K562 (cell line): Measurements from ENCODE around the gene STK26. TPM values are rescaled to one million over a fixed set of nuclear protein-coding genes. Genes with fewer than 3 reads are reported as not detected.

Experiments used
- ATAC-seq: fragments of 200-7000 bp; cut with Tn5 transposase; 3 replicates; pipeline ENCODE4 v1.9.1; 2020; ENCODE audit warnings: moderate library complexity
- BruUV-seq: library from RNA; stranded (reverse); fragments of 400-500 nt; replicated peaks from 2 replicates; lab custom pipeline; 2021; lab: Mats Ljungman, UMichigan
- CTCF ChIA-PET: fragments of 300-600 bp; formaldehyde crosslinking; extraction: SDS; loops from one replicate; lab custom pipeline; 2021; ENCODE audit warnings: low intra/inter-chr PET ratio; lab: Yijun Ruan, JAX
- POLR2A ChIA-PET: fragments of 300-600, 350-650 bp; sonication (Branson Sonifier 250); formaldehyde crosslinking; extraction: SDS; loops from one replicate; lab custom pipeline; 2021; ENCODE audit warnings: antibody characterized with exemption, inconsistent platforms; lab: Yijun Ruan, JAX
- DNase-seq, 4 experiments: peaks; one replicate each; pipeline versions ENCODE4 v3.0.0 to v3.0.0-alpha.2; 2011 to 2018; ENCODE audit warnings: low spot score in 3 of 4, mixed read lengths in 3 of 4; ENCODE audit errors: extremely low read depth in 1 of 4
- FAIRE-seq: peaks from 2 replicates; lab custom pipeline; 2011; peaks lifted over from hg19 to GRCh38; lab: Jason Lieb, UNC
- H2AFZ ChIP-seq: 2 replicates; pipeline ENCODE4 v1.6.0; 2011; ENCODE audit warnings: low read depth, low read length, control low read depth, inconsistent platforms
- H3K27ac ChIP-seq: fragments of 200-600 bp; 3 replicates; pipeline ENCODE4 v1.8.0; 2011; ENCODE audit warnings: low read depth, mild to moderate bottlenecking, control low read depth, inconsistent platforms, low read length, moderate library complexity, mixed read lengths; ENCODE audit errors: extremely low read depth
- H3K27me3 ChIP-seq, 2 experiments: fragments of 300-600 bp in 1 of 2; 2 replicates in 1 of 2; 3 replicates in 1 of 2; pipeline versions ENCODE4 v1.6.0 to v1.8.0; 2011; ENCODE audit warnings: inconsistent platforms in 2 of 2, low read length in 2 of 2, mild to moderate bottlenecking in 1 of 2, mixed read lengths in 1 of 2, moderate library complexity in 1 of 2; ENCODE audit not compliant: control insufficient read depth in 2 of 2, insufficient read depth in 2 of 2
- H3K36me3 ChIP-seq: fragments of 300-600 bp; 3 replicates; pipeline ENCODE4 v1.8.0; 2011; ENCODE audit warnings: mild to moderate bottlenecking, low read length, inconsistent platforms; ENCODE audit not compliant: control insufficient read depth, insufficient read depth
- H3K4me1 ChIP-seq, 2 experiments: fragments of 200-600 bp in 1 of 2; replicated peaks in 1 of 2; 2 replicates in 1 of 2; 3 replicates in 1 of 2; pipeline versions ENCODE4 v1.5.1 to v1.8.0; 2011; ENCODE audit warnings: inconsistent platforms in 2 of 2, low read length in 2 of 2, mild to moderate bottlenecking in 1 of 2, mixed read lengths in 1 of 2, moderate library complexity in 1 of 2; ENCODE audit not compliant: control insufficient read depth in 2 of 2, insufficient read depth in 2 of 2
- H3K4me2 ChIP-seq: 2 replicates; pipeline ENCODE4 v1.6.1; 2011; ENCODE audit warnings: low read length, control low read depth, inconsistent platforms, mixed read lengths; ENCODE audit not compliant: insufficient read depth
- H3K4me3 ChIP-seq: fragments of 200-600 bp; sonication (generic), shearing (Covaris generic); 2 replicates; pipeline ENCODE4 v1.5.1; 2016; ENCODE audit warnings: control low read depth, inconsistent platforms
- H3K79me2 ChIP-seq: fragments of 200-600 bp; 3 replicates; pipeline ENCODE4 v1.8.0; 2011; ENCODE audit warnings: low read length, inconsistent platforms; ENCODE audit not compliant: control insufficient read depth, insufficient read depth
- H3K9ac ChIP-seq, 2 experiments: 2 replicates each; pipeline versions ENCODE4 v1.6.0 to v1.6.1; 2011; ENCODE audit warnings: low read depth in 2 of 2, low read length in 2 of 2, control low read depth in 1 of 2, inconsistent platforms in 1 of 2, mild to moderate bottlenecking in 1 of 2, mixed read lengths in 1 of 2; ENCODE audit not compliant: insufficient read depth in 1 of 2
- H3K9me1 ChIP-seq: one replicate; pipeline ENCODE4 v1.6.0; 2011; ENCODE audit warnings: inconsistent platforms, mild to moderate bottlenecking, low read length, moderate library complexity; ENCODE audit not compliant: control insufficient read depth, insufficient read depth
- H3K9me3 ChIP-seq: replicated peaks from 2 replicates; pipeline ENCODE4 v1.5.1; 2011; ENCODE audit warnings: low read depth, low read length, inconsistent platforms; ENCODE audit not compliant: control insufficient read depth, insufficient read depth
- H4K20me1 ChIP-seq: replicated peaks from 2 replicates; pipeline ENCODE4 v1.6.1; 2011; ENCODE audit warnings: low read length, inconsistent platforms, mixed read lengths; ENCODE audit not compliant: control insufficient read depth, insufficient read depth
- COPS2 ChIP-seq: fragments of 450-650 bp; conservative IDR thresholded peaks from 2 replicates; pipeline ENCODE4 v1.6.1; 2016; ENCODE audit warnings: mild to moderate bottlenecking, moderate library complexity
- HEY1 ChIP-seq: fragments of 250-450 bp; sonication (Bioruptor Pico); IDR thresholded peaks from 2 replicates; pipeline ENCODE4 v1.5.0; 2020; ENCODE audit warnings: mild to moderate bottlenecking, moderate library complexity, borderline replicate concordance
- KAT7 ChIP-seq: sonication (generic); formaldehyde crosslinking; IDR thresholded peaks from 2 replicates; pipeline ENCODE4 v1.8.0; 2022; ENCODE audit warnings: missing genetic modification reagents, mild to moderate bottlenecking, borderline replicate concordance
- SMAD1 ChIP-seq: fragments of 150-350 bp; IDR thresholded peaks from 2 replicates; pipeline ENCODE4 v1.6.1; 2014; ENCODE audit warnings: low read length, low read depth; ENCODE audit not compliant: partially characterized antibody
- TSC22D4 ChIP-seq: fragments of 450-650 bp; IDR thresholded peaks from 2 replicates; pipeline ENCODE4 v1.6.1; 2016; ENCODE audit warnings: missing genetic modification characterization, missing biosample characterization, control low read depth
- ZNF232 ChIP-seq: sonication (generic); formaldehyde crosslinking; IDR thresholded peaks from 2 replicates; pipeline ENCODE4 v1.8.0; 2022; ENCODE audit warnings: mild to moderate bottlenecking, missing genetic modification reagents
- ZNF354B ChIP-seq: fragments of 250-450 bp; sonication (Bioruptor Pico); IDR thresholded peaks from 2 replicates; pipeline ENCODE4 v1.4.0; 2020
- ZNF830 ChIP-seq: fragments of 250-450 bp; sonication (Bioruptor Pico); IDR thresholded peaks from 2 replicates; pipeline ENCODE4 v1.5.0; 2021; ENCODE audit warnings: mild to moderate bottlenecking
- in situ Hi-C: fragments of 300-500 bp; cut with MboI; formaldehyde crosslinking; loops from 4 replicates; pipeline ENCODE4 v1.15.0; 2018; ENCODE audit warnings: inconsistent platforms, mixed read lengths
- intact Hi-C: fragments of 100-400 bp; cut with micrococcal nuclease; formaldehyde crosslinking; loops from 2 replicates; pipeline ENCODE4 v1.14.2; 2022
- polyA plus RNA-seq, 8 experiments: library from polyadenylated mRNA; depleted of rRNA in 4 of 8; stranded (reverse) in 5 of 8; unstranded in 3 of 8; fragments of >200 nt; fragmentation: Nextera tagmentation in 2 of 8; fragmentation: Illumina TruSeq in 1 of 8; extraction: Ambion mirVana in 2 of 8; extraction: Trizol in 1 of 8; gene quantifications; 2 replicates each; pipeline versions ENCODE4 v1.2.1 to v1.2.3, GENCODE V29; 2011 to 2014; ENCODE audit warnings: inconsistent platforms in 1 of 8, missing spikeins in 1 of 8
- total RNA-seq, 7 experiments: library from RNA; depleted of rRNA in 6 of 7; stranded (reverse); fragments of >200 nt in 6 of 7; fragmentation: Illumina TruSeq in 2 of 7; extraction: Trizol in 2 of 7; gene quantifications; 2 replicates each; pipeline versions ENCODE4 v1.2.1 to v1.2.3, GENCODE V29; 2011 to 2021; ENCODE audit warnings: low replicate concordance in 1 of 7
- TF ChIP-seq, protein P1 (sequence below): sonication (generic); formaldehyde crosslinking; IDR thresholded peaks from 2 replicates; pipeline ENCODE4 v1.9.0; 2022; ENCODE audit warnings: mild to moderate bottlenecking, missing genetic modification reagents
- TF ChIP-seq, protein P2 (sequence below), 2 experiments: fragments of 450-650 bp in 1 of 2; sonication (generic) in 1 of 2; formaldehyde crosslinking; conservative IDR thresholded peaks; 2 replicates each; pipeline versions ENCODE4 v1.4.0 to v1.8.1; 2020 to 2022; ENCODE audit warnings: mild to moderate bottlenecking in 1 of 2, missing genetic modification reagents in 1 of 2

Gene STK26
- total and polyA plus RNA-seq, 9 of the 15 experiments (the other 6 are each of a cell fraction or from before 2014, with no cell fraction given) = 28.1 to 72.9 (median 50.1) TPM

DNA sequence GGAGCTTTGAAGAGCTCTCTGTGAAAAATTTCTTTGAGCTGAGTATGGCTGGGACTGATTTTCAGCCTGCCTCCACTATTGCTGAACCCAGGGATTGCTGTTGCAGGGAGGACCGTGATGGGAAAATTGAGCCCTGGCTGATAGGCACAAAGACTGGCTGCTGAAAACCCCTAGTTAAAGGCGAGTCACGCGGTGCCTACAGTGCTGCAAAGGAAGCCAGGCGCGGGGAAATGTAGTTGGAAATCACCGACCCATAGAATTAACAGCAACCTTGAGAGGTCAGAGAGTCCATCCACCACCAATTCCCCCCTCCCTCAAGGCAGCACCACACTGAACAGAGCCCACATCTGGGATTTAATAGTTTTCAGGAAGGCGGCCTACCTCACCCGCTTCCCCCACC, 78.7 kb downstream of the STK26 start (continued):
- TF ChIP-seq KAT7 (CRISPR knock-in tag) = no peak
- no peak for TF ChIP-seq COPS2
- TF ChIP-seq, protein P1, sequence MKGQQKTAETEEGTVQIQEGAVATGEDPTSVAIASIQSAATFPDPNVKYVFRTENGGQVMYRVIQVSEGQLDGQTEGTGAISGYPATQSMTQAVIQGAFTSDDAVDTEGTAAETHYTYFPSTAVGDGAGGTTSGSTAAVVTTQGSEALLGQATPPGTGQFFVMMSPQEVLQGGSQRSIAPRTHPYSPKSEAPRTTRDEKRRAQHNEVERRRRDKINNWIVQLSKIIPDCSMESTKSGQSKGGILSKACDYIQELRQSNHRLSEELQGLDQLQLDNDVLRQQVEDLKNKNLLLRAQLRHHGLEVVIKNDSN = no peak
- TF ChIP-seq TSC22D4 = no peak
- no peak for TF ChIP-seq SMAD1
- TF ChIP-seq, protein P2, sequence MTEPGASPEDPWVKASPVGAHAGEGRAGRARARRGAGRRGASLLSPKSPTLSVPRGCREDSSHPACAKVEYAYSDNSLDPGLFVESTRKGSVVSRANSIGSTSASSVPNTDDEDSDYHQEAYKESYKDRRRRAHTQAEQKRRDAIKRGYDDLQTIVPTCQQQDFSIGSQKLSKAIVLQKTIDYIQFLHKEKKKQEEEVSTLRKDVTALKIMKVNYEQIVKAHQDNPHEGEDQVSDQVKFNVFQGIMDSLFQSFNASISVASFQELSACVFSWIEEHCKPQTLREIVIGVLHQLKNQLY (CRISPR knock-in tag; conservative IDR thresholded peaks at IDR 0.05) = no peak
- no peak for TF ChIP-seq HEY1 (CRISPR knock-in tag)
- TF ChIP-seq ZNF232 (CRISPR knock-in tag) = no peak
- TF ChIP-seq ZNF830 (CRISPR knock-in tag) = no peak
- no peak for TF ChIP-seq ZNF354B (CRISPR knock-in tag)

DNA sequence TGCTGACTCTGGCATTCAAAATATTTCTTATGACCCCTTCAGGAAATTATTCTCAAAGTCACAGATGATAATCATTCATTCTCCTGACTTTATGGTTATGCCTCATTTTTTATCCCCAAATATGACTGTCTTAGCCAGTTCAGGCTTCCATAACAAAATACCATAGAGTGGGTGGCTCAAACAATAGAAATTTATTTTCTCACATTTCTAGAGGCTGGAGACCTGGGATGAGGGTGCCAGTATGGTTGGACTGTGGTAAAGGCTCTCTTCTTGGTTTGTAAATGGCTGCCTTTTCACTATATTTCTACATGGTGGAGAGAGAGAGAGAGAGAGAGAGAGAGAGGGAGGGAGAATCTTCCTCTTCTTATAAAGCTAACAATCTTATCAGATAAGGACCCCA, 84.2 kb downstream of the STK26 start:
- ChIA-PET POLR2A (no interaction called here), CTCF (no interaction called here)
- Histone ChIP-seq H3K9ac (no peak overlapping the region), H3K27ac (no peak overlapping the region), H4K20me1 (no peaks in the 10 kb centered on the region), H2AFZ (no peak overlapping the region), H3K4me1 (no peaks in the 10 kb centered on the region), H3K9me1 (no peaks in the 10 kb centered on the region), H3K4me2 (no peak overlapping the region), H3K36me3 (no peaks in the 10 kb centered on the region), H3K27me3 (no peaks in the 10 kb centered on the region; a peak in 1 of 5 replicates), H3K4me3 (no peak overlapping the region), H3K79me2 (no peaks in the 10 kb centered on the region), H3K9me3 (no peaks in the 10 kb centered on the region)
- no peak for ATAC-seq
- no peak for FAIRE-seq
- no peak for DNase-seq
- intact Hi-C loops = no loop called here
- no TSS peak for BruUV-seq
- in situ Hi-C loops = no loop called here
- no peak for TF ChIP-seq HEY1 (CRISPR knock-in tag)
